ENCODE results near the gene RPGR.

RPGR gene

GRCh38 chrX:38332505-38332904, 5.2 kb upstream of the RPGR start:
- H3K4me3 ChIP-seq (ENCODE audit: control insufficient read depth, low read depth, low read length), result no peak overlapping the region
- TF ChIP-seq CTCF (conservative IDR thresholded peaks at IDR 0.05; ENCODE audit: control insufficient read depth, insufficient read depth, low read depth, low read length), result no peak
- no peak for DNase-seq (ENCODE audit: low read depth)

- TF ChIP-seq CTCF (conservative IDR thresholded peaks at IDR 0.05; ENCODE audit: control insufficient read depth, insufficient read depth, low read depth, low read length), result no peak
- DNase-seq (ENCODE audit: low read depth), result no peak
Measured at GRCh38 chrX:38327775-38328081, 419 bp upstream of the RPGR start.

DNA sequence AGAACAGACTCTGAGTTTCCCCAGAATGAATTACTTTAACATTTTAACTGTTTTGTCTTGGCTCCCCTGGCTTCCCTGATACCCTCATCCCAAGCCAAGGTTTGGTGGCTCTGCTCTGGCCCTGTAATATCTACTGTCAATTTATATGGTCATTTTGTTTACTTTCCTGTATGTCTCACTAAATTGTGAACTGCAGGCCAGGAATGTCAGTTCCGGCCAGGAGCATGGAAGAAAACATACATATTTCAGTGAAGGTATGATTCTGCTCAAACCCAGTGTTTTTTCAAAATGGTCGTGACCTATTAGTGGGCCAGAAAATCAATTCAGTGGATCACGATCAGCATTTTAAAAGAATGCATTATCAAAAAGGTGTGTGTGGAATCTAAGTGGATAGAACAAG, 1.2 kb downstream of the RPGR start:
- peak overlapping the region; percentile 57 for H3K4me3 ChIP-seq (ENCODE audit: control insufficient read depth, low read depth, low read length)

More at GRCh38 chrX:38327775-38328081, 419 bp upstream of the RPGR start:
- H3K4me3 ChIP-seq (ENCODE audit: control insufficient read depth, low read depth, low read length), result peak overlapping the region; percentile 26

DNA sequence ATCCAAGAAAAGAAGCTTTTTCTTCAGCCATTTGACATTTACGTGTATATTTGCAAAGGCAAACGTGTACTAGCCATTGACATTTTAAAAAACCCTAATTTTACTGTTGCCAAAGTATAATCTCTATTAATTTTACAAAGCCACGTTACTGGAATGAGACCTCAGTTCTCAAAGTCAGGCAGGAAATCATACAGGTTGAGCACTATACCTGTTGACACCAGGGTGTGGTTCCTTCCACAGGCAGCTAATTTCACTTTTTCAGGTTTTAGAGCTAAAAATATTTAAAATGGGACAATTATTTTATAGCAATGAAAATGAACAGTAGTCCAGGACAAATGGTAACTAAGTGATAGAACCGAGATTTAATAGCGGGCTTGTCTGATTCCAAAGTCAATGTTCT, 6.5 kb downstream of the RPGR start:
- no peak for TF ChIP-seq CTCF (conservative IDR thresholded peaks at IDR 0.05; ENCODE audit: control insufficient read depth, insufficient read depth, low read depth, low read length)
- H3K4me3 ChIP-seq (ENCODE audit: control insufficient read depth, low read depth, low read length), result no peak overlapping the region
- DNase-seq (ENCODE audit: low read depth), result no peak

More for the DNA sequence above, 1.2 kb downstream of the RPGR start:
- DNase-seq (ENCODE audit: low read depth), result no peak
- no peak for TF ChIP-seq CTCF (conservative IDR thresholded peaks at IDR 0.05; ENCODE audit: control insufficient read depth, insufficient read depth, low read depth, low read length)

GRCh38 chrX:38318606-38319005, 8.7 kb downstream of the RPGR start:
- H3K4me3 ChIP-seq (ENCODE audit: control insufficient read depth, low read depth, low read length), result no peak overlapping the region
- no peak for DNase-seq (ENCODE audit: low read depth)
- TF ChIP-seq CTCF (conservative IDR thresholded peaks at IDR 0.05; ENCODE audit: control insufficient read depth, insufficient read depth, low read depth, low read length), result no peak

DNA sequence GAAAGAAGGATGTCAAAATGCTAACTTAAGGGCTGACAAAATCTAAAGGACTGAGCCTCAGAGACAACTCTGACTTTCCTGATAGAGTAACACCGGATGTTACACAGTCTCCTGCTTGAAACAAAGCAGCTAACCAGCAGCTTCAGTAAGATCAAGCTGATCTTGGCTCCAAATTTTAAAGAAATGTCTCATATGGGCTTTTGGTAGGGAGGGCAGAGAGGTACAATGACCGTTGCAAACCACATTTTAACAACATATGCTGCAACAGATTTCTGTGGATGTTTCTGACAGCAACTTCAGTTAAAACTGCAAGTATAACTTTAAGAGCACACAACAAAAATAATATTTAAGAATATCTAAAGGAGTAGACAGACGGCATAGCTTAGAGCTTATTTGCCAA, 9.1 kb downstream of the RPGR start:
- DNase-seq (ENCODE audit: low read depth), result no peak
- TF ChIP-seq CTCF (conservative IDR thresholded peaks at IDR 0.05; ENCODE audit: control insufficient read depth, insufficient read depth, low read depth, low read length), result no peak
- H3K4me3 ChIP-seq (ENCODE audit: control insufficient read depth, low read depth, low read length), result no peak overlapping the region

- no peak overlapping the region for H3K4me3 ChIP-seq (ENCODE audit: control insufficient read depth, low read depth, low read length)
- DNase-seq (ENCODE audit: low read depth), result no peak
- no peak for TF ChIP-seq CTCF (conservative IDR thresholded peaks at IDR 0.05; ENCODE audit: control insufficient read depth, insufficient read depth, low read depth, low read length)
Measured at GRCh38 chrX:38315186-38315585, 12.1 kb downstream of the RPGR start.
